Measurements from ENCODE around the gene NMRK1.

- TF ChIP-seq POLR2AphosphoS5 (IDR thresholded peaks at IDR 0.05; ENCODE audit: low read depth, low read length): no peak
- TF ChIP-seq POLR2A (IDR thresholded peaks at IDR 0.05; ENCODE audit: low read depth, low read length): no peak
These were observed 23.2 kb upstream of the NMRK1 start for GRCh38 chr9:75111019-75111622.

All from GM12891 (cell line).